OCI-LY3 (cell line): ENCODE results near the gene ZNF467.

ENCODE experiments used
- H2AFZ ChIP-seq: fragments of 200-600, 300-600 bp; shearing (Covaris generic); 2 replicates; pipeline ENCODE4 v1.6.0; 2014; ENCODE audit warnings: antibody characterized with exemption, low read depth, low read length
- H3K27ac ChIP-seq: fragments of 200-600, 300-600 bp; sonication (generic); 2 replicates; pipeline ENCODE4 v1.5.1; 2014; ENCODE audit warnings: mild to moderate bottlenecking, low read length, moderate library complexity, mixed read lengths
- H3K27me3 ChIP-seq: fragments of 200-600, 300-600 bp; sonication (generic); 2 replicates; pipeline ENCODE4 v1.6.1; 2014; ENCODE audit warnings: low read depth, low read length, mixed read lengths
- H3K36me3 ChIP-seq: fragments of 200-600, 300-600 bp; sonication (generic); replicated peaks from 2 replicates; pipeline ENCODE3; 2014; ENCODE audit warnings: low read depth, low read length, mixed read lengths
- H3K4me1 ChIP-seq: fragments of 300-600, 200-600 bp; sonication (generic); 2 replicates; pipeline ENCODE4 v1.6.1; 2014; ENCODE audit warnings: low read length, mixed read lengths
- H3K4me2 ChIP-seq: fragments of 200-600, 300-600 bp; sonication (generic); 2 replicates; pipeline ENCODE4 v1.6.1; 2014; ENCODE audit warnings: low read length, mixed read lengths
- H3K4me3 ChIP-seq: fragments of 300-600, 200-600 bp; sonication (generic); 2 replicates; pipeline ENCODE4 v1.5.1; 2014; ENCODE audit warnings: antibody characterized with exemption, mild to moderate bottlenecking, low read length, moderate library complexity
- H3K79me2 ChIP-seq: fragments of 300-600, 200-600 bp; shearing (Covaris generic); 2 replicates; pipeline ENCODE4 v1.6.1; 2014; ENCODE audit warnings: mild to moderate bottlenecking, low read length, mixed read lengths
- H3K9ac ChIP-seq: fragments of 300-600, 200-600 bp; shearing (Covaris generic); 2 replicates; pipeline ENCODE4 v1.6.0; 2014; ENCODE audit warnings: mild to moderate bottlenecking, low read length, moderate library complexity
- H3K9me3 ChIP-seq: fragments of 200-600, 300-600 bp; shearing (Covaris generic); 2 replicates; pipeline ENCODE4 v1.6.1; 2014; ENCODE audit warnings: low read length, mixed read lengths; ENCODE audit not compliant: insufficient read depth
- H4K20me1 ChIP-seq: fragments of 200-600, 300-600 bp; sonication (generic); 2 replicates; pipeline ENCODE4 v1.6.1; 2016; ENCODE audit warnings: low read length, mixed read lengths; ENCODE audit not compliant: insufficient read depth
- EZH2phosphoT487 ChIP-seq: fragments of 200-600 bp; shearing (Covaris generic); IDR thresholded peaks from 2 replicates; pipeline ENCODE4 v1.6.1; 2018; ENCODE audit warnings: antibody characterized with exemption, mixed run types, low read depth
- TF ChIP-seq, protein P1 (sequence below): fragments of 200-600, 300-600 bp; sonication (generic); IDR thresholded peaks from 2 replicates; pipeline ENCODE4 v1.5.1; 2014; ENCODE audit warnings: antibody characterized with exemption, low read length, low read depth

The ZNF467 gene

DNA sequence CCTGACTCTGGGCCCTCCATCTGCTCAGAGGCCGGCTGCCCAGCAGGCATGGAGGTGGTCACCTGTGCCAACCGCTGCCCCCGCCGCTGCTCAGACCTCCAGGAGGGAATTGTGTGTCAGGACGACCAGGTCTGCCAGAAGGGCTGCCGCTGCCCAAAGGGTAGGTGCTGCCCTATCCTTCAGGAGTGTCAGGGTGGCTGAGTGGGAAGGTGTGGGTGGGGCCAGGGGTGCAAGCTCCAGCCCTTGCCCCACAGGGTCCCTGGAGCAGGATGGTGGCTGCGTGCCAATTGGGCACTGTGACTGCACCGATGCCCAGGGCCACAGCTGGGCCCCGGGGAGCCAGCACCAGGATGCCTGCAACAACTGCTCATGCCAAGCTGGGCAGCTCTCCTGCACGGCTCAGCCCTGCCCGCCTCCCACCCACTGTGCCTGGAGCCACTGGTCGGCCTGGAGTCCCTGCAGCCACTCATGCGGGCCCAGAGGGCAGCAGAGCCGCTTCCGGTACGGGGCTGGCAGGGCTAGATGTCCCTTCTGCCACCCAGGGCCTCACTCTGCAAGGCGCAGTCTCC is 47.3 kb upstream of the ZNF467 start:
- TF ChIP-seq, protein P1, sequence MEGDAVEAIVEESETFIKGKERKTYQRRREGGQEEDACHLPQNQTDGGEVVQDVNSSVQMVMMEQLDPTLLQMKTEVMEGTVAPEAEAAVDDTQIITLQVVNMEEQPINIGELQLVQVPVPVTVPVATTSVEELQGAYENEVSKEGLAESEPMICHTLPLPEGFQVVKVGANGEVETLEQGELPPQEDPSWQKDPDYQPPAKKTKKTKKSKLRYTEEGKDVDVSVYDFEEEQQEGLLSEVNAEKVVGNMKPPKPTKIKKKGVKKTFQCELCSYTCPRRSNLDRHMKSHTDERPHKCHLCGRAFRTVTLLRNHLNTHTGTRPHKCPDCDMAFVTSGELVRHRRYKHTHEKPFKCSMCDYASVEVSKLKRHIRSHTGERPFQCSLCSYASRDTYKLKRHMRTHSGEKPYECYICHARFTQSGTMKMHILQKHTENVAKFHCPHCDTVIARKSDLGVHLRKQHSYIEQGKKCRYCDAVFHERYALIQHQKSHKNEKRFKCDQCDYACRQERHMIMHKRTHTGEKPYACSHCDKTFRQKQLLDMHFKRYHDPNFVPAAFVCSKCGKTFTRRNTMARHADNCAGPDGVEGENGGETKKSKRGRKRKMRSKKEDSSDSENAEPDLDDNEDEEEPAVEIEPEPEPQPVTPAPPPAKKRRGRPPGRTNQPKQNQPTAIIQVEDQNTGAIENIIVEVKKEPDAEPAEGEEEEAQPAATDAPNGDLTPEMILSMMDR = no peak
- no peak for TF ChIP-seq EZH2phosphoT487
- no peaks in the 10 kb centered on the region for H3K4me1 ChIP-seq
- H3K4me3 ChIP-seq = no peak overlapping the region
- no peaks in the 10 kb centered on the region for H3K27me3 ChIP-seq
- no peak overlapping the region for H2AFZ ChIP-seq
- no peak overlapping the region for H3K9ac ChIP-seq
- no peak overlapping the region for H3K27ac ChIP-seq
- no peak overlapping the region for H3K4me2 ChIP-seq
- H3K36me3 ChIP-seq = no peaks in the 10 kb centered on the region
- no peaks in the 10 kb centered on the region for H3K9me3 ChIP-seq
- H3K79me2 ChIP-seq = no peaks in the 10 kb centered on the region
- no peaks in the 10 kb centered on the region for H4K20me1 ChIP-seq

DNA sequence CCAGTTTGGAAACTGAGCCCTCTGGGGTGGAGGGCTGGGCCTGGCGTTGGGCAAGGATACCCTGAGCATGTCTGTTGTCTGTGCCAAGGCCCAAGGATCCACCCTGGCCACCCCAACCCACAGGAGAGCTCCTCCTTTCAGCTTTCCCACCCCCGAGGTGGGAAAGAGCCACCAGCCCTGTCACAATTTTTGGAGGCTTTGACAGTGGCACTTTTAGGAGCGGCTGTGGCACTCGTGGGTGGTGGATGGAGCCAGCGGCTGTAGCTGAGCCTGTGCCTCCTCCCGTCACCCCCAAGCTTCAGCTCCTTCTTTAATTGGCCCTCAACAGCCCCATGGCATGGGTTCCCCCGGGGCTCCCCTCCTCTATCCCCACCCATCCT is 46.6 kb upstream of the ZNF467 start:
- H3K4me2 ChIP-seq = no peak overlapping the region
- H3K27me3 ChIP-seq = no peaks in the 10 kb centered on the region
- H2AFZ ChIP-seq = no peak overlapping the region
- H3K4me3 ChIP-seq = no peak overlapping the region
- H3K36me3 ChIP-seq = no peaks in the 10 kb centered on the region
- H4K20me1 ChIP-seq = no peaks in the 10 kb centered on the region
- H3K4me1 ChIP-seq = no peaks in the 10 kb centered on the region
- no peak overlapping the region for H3K9ac ChIP-seq
- TF ChIP-seq, protein P1 = no peak
- no peak for TF ChIP-seq EZH2phosphoT487
- H3K79me2 ChIP-seq = no peaks in the 10 kb centered on the region
- no peak overlapping the region for H3K27ac ChIP-seq
- H3K9me3 ChIP-seq = no peaks in the 10 kb centered on the region

DNA sequence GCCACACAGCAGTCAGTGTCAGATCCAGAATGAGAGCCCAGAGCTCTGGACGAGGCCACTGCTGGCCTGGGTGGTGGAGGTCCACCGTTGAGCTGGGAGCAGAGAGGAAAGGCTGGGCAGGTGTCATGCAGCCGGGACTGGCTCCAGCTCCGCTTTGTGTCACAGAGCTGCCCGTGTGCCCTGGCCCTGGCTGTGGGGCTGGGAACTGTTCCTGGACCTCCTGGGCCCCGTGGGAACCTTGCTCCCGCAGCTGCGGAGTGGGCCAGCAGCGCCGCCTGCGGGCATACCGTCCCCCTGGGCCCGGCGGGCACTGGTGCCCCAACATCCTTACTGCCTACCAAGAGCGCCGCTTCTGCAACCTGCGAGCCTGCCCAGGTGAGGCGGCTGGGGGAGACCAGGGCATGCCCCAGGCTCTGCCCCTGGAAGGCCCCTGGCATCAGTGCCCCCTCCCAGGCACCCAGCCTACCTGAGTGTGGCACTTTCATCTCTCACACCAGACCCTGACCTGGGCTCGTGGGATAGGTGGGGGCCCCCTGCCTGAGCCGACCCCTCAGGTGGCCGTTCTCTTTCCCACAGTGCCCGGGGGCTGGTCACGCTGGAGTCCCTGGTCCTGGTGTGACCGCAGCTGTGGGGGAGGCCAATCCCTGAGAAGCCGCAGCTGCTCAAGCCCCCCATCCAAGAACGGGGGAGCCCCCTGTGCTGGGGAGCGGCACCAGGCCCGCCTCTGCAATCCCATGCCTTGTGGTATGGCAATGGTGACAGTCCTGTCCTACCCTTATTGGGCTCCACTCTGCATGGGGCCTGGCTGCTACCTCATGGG is 46.0 kb upstream of the ZNF467 start:
- Histone ChIP-seq H3K4me3 (no peak overlapping the region), H2AFZ (no peak overlapping the region), H3K27me3 (no peaks in the 10 kb centered on the region), H4K20me1 (no peaks in the 10 kb centered on the region), H3K9ac (no peak overlapping the region), H3K79me2 (no peaks in the 10 kb centered on the region), H3K9me3 (no peaks in the 10 kb centered on the region), H3K27ac (no peak overlapping the region), H3K36me3 (no peaks in the 10 kb centered on the region), H3K4me2 (no peak overlapping the region), H3K4me1 (no peaks in the 10 kb centered on the region)
- TF ChIP-seq EZH2phosphoT487 = no peak
- TF ChIP-seq, protein P1 = no peak

GRCh38 chr7:149818536-149818840 is 45.1 kb upstream of the ZNF467 start:
- Histone ChIP-seq H3K4me1 (no peaks in the 10 kb centered on the region), H3K36me3 (no peaks in the 10 kb centered on the region), H3K4me2 (no peak overlapping the region), H3K9me3 (no peaks in the 10 kb centered on the region), H3K27me3 (no peaks in the 10 kb centered on the region), H3K4me3 (no peak overlapping the region), H2AFZ (no peak overlapping the region), H3K79me2 (no peaks in the 10 kb centered on the region), H3K9ac (no peak overlapping the region), H3K27ac (no peak overlapping the region), H4K20me1 (no peaks in the 10 kb centered on the region)
- TF ChIP-seq EZH2phosphoT487 = no peak
- TF ChIP-seq, protein P1 = no peak
